OCI-LY7 (cell line): Measurements from ENCODE around the gene CLSTN3.

Experiments used
- CTCF ChIP-seq: fragments of 200-600 bp; sonication (generic); conservative IDR thresholded peaks from 2 replicates; pipeline ENCODE4 v1.5.1; 2014; ENCODE audit warnings: mild to moderate bottlenecking, antibody characterized with exemption, low read length, moderate library complexity, mixed read lengths
- EZH2phosphoT487 ChIP-seq: fragments of 200-600 bp; sonication (generic); IDR thresholded peaks from 2 replicates; pipeline ENCODE4 v1.6.1; 2018; ENCODE audit warnings: low read depth, borderline replicate concordance, mild to moderate bottlenecking, mixed run types, antibody characterized with exemption, low read length, moderate library complexity, mixed read lengths

DNA sequence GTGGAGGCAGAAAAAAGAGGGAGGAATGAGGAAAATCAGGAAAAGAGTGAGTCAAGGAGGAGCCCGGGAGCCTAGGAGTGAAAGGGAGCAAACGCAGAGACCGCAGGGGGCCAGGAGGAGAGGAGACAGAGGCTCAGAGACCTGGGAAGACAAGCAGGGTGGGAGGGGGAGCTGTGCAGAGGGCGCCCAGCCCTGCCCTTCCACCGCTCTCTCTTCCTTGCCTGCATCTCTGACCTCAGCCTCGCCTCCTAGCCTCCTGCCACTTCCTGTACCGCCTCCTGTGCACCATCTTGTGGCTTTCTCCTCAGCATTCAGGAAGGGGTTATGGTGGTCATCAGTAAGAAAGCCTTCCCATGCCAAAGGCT, 1.3 kb downstream of the CLSTN3 start:
- no peak for TF ChIP-seq CTCF
- no peak for TF ChIP-seq EZH2phosphoT487
